ENCODE data around the gene OSBPL5.

OSBPL5 gene

DNA sequence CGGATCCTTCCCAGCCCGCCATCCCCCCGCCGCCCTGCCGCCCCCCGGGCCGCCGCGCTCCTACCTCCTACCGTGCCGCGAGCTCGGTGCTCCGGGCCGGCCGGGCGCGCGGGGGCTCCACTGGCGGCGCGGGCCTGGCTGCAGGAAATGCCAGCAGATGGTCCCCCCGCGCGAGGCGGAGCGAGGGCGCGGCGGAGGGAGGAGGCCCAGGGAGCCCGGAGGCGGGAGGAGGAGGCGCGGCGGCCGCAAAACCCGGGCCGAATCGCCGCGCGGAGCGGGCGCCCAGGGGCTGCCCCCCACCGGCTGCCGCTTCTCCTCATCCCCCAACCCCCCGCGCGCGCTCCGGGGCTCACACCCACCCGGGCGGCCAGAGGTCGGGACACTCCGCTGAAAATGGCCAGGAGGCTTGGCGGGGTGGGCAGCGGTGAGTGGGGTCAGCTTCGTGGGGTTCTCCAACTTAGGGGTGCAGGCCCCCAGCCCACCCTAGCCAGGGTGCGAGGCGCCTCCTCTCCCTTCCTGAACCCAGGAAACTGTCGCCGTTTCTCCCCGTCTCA lies at the start of gene OSBPL5:
Gene OSBPL5, minus strand, starts transcription at position 159 of the 554 bp plus-strand sequence. CDS start 36,162 bp downstream, outside the sequence.
- no peak for DNase-seq

DNA sequence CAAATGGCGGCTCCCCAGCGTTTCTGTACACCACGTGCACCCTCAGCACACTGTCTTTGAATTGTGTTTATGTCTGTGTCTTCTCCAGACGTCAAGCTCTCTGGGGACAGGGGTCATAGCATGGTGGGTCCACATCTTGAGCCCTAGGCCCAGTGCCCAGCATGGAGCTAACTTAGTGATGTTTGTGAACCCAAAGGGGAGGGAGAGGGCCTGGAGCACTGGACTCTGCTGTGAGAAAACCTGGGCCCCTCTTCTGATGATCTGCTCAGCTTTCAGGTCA lies 49.2 kb upstream of the OSBPL5 start:
- DNase-seq: no peak

DNA sequence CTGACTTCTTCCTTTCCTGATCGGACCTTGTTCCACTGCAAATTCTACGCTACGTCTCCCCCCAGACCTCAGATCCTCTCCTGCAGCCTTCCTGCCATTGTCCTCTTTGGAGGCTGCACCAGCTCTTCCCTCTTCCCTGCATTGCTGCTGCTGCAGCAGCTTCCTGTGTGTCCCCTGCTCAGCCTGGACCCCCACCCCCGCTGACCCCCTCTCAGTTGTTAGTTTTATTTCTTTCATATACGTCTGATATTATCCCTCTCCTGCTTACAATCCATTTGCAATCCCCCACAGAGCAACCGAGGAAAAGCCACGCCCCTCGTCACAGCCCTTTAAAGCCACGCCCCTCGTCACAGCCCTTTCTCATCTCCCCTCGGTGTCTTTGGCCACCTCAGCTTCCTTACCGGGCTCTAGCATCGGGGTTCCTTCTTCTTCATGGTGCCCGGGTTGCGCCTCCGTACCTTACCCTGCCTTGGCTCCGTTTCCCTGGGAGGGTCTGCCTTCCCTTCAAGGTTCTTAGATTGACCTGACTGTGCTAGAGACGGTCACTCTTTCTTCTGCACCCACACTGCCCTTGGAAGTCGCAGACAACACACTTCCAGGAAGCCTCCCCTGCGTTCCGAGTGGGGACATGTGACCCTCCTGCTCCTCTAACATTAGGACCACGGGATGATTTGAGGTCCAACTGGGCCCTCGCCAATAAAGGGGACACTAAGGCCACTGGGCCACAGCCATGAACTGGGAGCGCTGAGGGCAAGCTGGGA lies 48.7 kb upstream of the OSBPL5 start:
- no peak for DNase-seq

DNA sequence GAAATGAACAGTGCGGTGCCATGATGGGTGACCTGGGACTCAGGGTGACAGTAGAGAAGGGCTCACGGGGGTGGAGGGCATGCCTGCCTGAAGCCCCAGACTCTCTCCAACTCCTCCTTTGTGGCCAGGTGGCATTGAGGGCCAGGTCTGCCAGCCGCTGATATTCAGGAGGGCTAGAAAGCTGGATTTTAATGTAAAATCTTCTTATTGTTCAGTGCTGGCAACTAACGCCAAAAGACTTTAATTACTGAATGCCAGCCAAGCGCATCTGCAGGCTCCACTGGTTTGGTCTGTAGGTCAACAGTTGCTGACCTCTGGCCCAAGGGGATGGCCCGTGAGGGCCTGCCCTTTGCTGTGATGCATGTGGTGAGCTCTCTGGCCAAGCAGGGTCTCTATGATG lies 43.2 kb upstream of the OSBPL5 start:
- no peak for DNase-seq

DNA sequence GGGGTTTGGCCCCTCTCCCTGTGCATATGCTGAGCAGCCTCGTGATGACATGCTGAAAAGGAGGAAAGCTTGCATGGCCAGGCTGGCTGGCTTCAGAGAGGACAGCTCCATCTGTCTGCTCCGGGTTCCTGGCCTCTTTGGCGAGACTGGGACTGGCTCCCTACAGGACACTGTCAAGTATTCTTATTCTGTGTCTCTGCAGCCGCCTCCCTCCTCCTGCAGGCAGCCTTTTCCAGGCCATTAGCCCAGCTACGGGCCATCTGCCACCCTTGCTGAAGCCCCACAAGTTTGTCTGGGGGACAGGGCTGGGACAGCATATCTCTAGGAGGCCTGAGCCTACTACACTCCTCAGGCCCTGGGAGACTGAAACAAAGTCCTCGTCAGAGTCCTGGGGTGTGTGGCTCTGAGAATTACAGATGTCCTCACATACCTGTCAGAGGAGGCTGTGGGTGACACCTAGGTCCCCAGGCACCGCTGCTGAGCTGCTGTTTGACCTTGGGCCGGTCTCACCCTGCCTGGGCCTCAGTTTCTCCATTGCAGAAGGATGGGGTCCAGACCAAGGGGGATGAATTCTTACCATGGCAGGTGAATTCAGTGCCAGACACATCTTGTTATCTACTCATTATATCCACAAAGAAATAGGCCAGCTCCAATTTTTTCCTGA lies 42.5 kb upstream of the OSBPL5 start:
- DNase-seq: no peak

- DNase-seq: no peak
Observed at GRCh38 chr11:3206922-3207204, 41.8 kb upstream of the OSBPL5 start.

GRCh38 chr11:3206156-3206921 lies 41.2 kb upstream of the OSBPL5 start:
- no peak for DNase-seq

GRCh38 chr11:3205261-3206155 lies 40.4 kb upstream of the OSBPL5 start:
- DNase-seq: no peak

- no peak for DNase-seq
Observed at GRCh38 chr11:3204141-3205015, 39.3 kb upstream of the OSBPL5 start.

DNA sequence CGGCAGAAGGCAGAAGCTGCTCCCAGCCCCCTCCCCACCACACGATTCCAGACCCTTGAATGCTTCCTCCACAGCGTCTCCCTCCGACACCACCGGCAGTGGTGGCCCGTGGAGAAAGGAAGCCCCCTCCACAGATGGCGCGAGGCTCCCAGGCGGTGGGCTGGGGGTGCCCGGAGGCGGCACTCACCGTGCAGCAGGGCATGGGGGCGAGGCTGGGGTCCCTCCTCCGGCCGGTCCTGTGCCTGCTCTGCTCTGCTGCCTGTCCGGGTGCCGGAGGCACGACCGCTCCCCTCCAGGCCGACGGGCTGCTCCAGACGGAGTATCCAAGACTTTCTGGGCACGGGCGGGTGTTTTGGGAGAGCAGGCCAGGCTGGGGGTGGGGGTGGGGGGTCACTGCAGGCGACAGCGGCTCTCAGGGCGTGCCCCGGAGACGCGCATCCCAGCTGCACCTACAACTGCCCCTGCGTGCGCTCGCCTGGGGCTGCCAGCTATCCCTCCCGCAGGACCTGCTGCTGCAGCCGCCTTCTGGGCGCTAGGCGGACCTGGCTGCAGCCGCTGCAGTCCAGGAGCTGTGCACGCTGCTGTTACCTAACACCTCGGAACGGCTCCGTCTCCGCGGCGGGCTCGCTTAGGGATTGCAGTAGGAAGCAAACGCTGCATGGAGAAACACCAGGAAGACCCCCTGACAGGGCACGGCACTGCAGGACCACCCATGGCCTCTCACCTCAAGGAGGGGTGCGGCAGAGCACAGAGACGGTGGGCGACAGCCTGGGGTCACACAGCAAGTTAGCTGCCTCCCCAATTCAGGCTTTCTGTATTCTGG lies 38.3 kb upstream of the OSBPL5 start:
- no peak for DNase-seq

- DNase-seq: no peak
Observed at GRCh38 chr11:3202759-3203158, 37.6 kb upstream of the OSBPL5 start.

- DNase-seq: no peak
Observed at GRCh38 chr11:3202305-3202704, 37.2 kb upstream of the OSBPL5 start.

DNA sequence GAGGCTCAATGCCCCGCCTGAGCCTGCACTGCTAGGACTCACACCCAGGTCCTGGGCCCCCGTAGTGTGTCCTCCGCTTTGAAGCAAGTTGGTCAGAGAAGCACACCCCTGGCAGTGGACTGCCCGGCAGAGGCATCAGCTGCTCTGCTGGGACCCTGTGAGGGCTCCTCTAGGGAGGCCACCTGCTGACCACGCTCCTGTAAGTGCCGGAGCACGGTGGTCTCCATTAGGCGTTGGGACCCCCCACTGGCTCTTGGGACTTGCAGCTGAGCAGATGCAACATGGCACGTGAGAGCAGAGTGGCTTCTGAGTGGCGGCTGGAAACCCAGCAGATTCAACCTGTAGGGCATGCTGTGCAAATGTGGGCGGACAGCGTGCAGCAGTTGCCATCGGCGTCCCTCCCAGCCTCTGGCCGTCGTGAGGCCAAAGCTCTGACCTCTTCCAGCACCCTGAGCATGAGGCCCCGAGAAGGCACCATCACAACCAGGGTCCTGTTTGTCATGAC lies 36.6 kb upstream of the OSBPL5 start:
- no peak for DNase-seq

- no peak for DNase-seq
Observed at GRCh38 chr11:3201112-3201581, 36.0 kb upstream of the OSBPL5 start.

GRCh38 chr11:3200388-3201111 lies 35.4 kb upstream of the OSBPL5 start:
- no peak for DNase-seq

DNA sequence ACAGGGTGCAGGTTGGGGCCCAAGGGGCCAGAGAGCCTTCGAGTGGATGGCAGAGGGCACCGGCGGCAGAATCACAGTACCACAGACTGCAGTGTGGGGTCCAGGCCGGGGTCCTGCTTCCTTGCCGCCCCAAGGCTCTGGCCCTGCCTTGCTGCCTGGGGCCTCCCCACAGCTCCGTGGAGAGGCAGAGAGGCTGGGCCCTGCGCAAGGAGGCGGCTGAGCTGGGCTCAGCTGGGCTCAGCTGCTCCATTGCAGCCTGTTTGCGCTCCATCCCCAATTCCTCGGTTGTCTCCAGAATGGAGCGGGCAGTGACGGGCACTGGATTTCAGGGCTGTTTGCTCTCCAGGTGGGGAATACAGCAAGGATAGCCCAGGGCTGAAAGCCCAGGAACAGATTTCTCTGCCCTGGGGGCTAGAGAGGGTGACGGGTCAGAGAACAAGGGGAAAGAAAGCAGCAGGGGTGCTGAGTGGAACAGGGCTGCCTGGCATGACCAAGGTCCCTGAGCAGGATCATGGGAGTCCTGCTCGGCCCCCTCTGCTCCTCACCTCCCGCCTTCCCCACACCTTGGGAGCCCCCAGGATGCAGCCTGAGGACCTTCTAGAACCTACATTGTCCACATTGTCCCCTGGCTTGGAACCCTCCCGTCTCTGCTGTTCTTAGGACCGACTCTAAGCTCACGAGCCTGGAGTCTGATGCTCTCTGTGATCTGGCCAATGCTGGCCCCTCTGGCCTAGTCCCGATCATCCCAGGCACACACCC lies 34.6 kb upstream of the OSBPL5 start:
- no peak for DNase-seq

DNA sequence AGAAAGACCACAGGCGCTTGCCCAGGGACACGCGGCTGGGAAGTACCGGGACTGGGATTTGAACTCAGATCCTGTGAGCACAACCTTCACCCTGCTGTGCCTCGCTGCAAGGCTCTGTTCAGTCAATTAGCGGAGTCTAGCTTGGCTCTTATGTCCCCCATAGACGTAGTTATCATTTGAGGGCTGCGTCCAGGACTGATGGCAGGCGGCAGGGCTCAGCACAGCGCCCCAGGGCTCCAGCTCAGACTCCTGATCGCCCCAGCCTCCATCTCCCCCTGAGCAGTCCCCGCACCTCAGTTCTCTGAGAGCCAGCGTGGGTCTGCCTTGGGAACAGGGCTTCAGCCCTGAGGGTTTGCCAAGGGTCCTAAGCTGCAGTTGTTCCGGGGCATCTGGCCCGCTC lies 33.7 kb upstream of the OSBPL5 start:
- no peak for DNase-seq

GRCh38 chr11:3197878-3198528 lies 32.9 kb upstream of the OSBPL5 start:
- no peak for DNase-seq

Data from SIG-M5 (cell line).